PFSK-1 (cell line): ENCODE data around the gene CC2D2B.

ENCODE experiments used
- FOXP2 ChIP-seq: optimal IDR thresholded peaks from 2 replicates; pipeline ENCODE3; 2011; ENCODE audit warnings: borderline replicate concordance, control low read depth, inconsistent platforms; ENCODE audit not compliant: insufficient read depth; ENCODE audit errors: extremely low read length, extremely low read depth
- POLR2AphosphoS5 ChIP-seq: IDR thresholded peaks from 2 replicates; pipeline ENCODE4 v1.6.1; 2012; ENCODE audit warnings: low read depth, mild to moderate bottlenecking, control low read depth, low read length, moderate library complexity
- REST ChIP-seq, 2 experiments: IDR thresholded peaks; 2 replicates each; pipeline versions ENCODE4 v1.6.1 to v1.8.0; 2011 to 2012; ENCODE audit warnings: low read depth in 2 of 2, low read length in 2 of 2, control low read depth in 1 of 2, inconsistent platforms in 1 of 2, mild to moderate bottlenecking in 1 of 2, moderate library complexity in 1 of 2; ENCODE audit not compliant: insufficient read depth in 1 of 2
- SIN3A ChIP-seq: IDR thresholded peaks from 2 replicates; pipeline ENCODE4 v1.6.1; 2012; ENCODE audit warnings: mild to moderate bottlenecking, low read length, moderate library complexity, borderline replicate concordance; ENCODE audit not compliant: insufficient read depth
- TAF1 ChIP-seq: IDR thresholded peaks from 2 replicates; pipeline ENCODE4 v1.6.1; 2012; ENCODE audit warnings: low read length, control low read depth, borderline replicate concordance; ENCODE audit not compliant: insufficient read depth

The CC2D2B gene

DNA sequence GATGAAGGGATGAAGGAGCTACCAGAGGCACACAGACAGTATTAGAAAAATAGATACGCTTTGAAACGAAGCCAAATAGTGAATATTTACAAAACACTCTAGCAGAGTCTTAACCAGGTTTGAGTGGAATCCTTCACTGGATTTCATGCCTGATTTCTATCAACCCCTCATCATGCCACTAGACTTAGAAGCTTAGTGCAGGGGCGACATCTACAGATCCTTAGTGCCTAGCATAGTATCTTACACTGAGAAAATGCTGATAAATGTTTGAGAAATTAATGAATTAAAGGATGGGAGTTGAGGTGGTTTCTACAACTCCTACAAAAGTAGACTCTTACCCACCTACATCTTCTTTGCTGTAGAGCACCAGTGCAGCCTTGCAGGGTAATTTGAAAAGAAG, 80.9 kb downstream of the CC2D2B start:
- no peak for TF ChIP-seq REST (IDR thresholded peaks at IDR 0.05; ENCODE audit: insufficient read depth in 1 of 2, low read depth in 2 of 2, low read length in 2 of 2)
- no peak for TF ChIP-seq TAF1
- TF ChIP-seq POLR2AphosphoS5: no peak
- no peak for TF ChIP-seq FOXP2
- no peak for TF ChIP-seq SIN3A

DNA sequence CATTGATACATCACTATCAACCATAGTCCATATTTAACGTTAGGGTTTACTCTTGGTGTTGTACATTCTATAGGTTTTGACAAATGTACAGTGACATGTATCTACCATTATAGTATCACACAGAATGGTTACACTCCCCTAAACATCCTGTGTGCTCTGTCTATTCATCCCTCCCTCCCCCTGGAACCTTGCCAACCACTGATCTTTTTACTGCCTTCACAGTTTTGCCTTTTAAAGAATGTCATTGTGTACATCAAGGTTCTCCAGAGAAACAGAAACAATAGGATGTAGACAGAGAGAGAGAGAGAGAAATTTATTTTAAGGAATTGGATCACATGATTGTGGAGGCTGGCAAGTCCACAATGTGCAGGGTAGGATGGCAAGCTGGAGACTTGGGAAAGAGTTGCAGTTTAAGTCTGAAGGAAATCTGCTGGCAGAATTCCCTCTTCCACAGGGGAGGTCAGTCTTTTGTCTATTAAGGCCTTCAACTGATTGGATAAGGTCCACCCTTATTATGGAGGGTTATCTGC, 90.5 kb downstream of the CC2D2B start:
- TF ChIP-seq SIN3A: no peak

- TF ChIP-seq POLR2AphosphoS5: no peak
- no peak for TF ChIP-seq SIN3A
- TF ChIP-seq REST (IDR thresholded peaks at IDR 0.05; ENCODE audit: insufficient read depth in 1 of 2, low read depth in 2 of 2, low read length in 2 of 2): no peak
- no peak for TF ChIP-seq TAF1
- no peak for TF ChIP-seq FOXP2
These were observed 106.2 kb downstream of the CC2D2B start for GRCh38 chr10:96013956-96014355.

- TF ChIP-seq POLR2AphosphoS5 (no peak), SIN3A (no peak), FOXP2 (no peak), REST (IDR thresholded peaks at IDR 0.05; ENCODE audit: insufficient read depth in 1 of 2, low read depth in 2 of 2, low read length in 2 of 2) (no peak), TAF1 (no peak)
These were observed 106.8 kb downstream of the CC2D2B start for GRCh38 chr10:96014473-96015102.

GRCh38 chr10:96017191-96017687, 109.5 kb downstream of the CC2D2B start:
- TF ChIP-seq TAF1 (no peak), SIN3A (no peak), REST (IDR thresholded peaks at IDR 0.05; ENCODE audit: insufficient read depth in 1 of 2, low read depth in 2 of 2, low read length in 2 of 2) (no peak), POLR2AphosphoS5 (no peak), FOXP2 (no peak)
